ENCODE data around the gene PIAS4. TPM values are rescaled to one million over a fixed set of nuclear protein-coding genes. Genes with fewer than 3 reads are reported as not detected.

PIAS4 gene
- total and polyA plus RNA-seq, 2 of the 13 experiments (the other 11 are each of a cell fraction or from before 2014, with no cell fraction given) = 9.0 to 20.1 TPM

DNA sequence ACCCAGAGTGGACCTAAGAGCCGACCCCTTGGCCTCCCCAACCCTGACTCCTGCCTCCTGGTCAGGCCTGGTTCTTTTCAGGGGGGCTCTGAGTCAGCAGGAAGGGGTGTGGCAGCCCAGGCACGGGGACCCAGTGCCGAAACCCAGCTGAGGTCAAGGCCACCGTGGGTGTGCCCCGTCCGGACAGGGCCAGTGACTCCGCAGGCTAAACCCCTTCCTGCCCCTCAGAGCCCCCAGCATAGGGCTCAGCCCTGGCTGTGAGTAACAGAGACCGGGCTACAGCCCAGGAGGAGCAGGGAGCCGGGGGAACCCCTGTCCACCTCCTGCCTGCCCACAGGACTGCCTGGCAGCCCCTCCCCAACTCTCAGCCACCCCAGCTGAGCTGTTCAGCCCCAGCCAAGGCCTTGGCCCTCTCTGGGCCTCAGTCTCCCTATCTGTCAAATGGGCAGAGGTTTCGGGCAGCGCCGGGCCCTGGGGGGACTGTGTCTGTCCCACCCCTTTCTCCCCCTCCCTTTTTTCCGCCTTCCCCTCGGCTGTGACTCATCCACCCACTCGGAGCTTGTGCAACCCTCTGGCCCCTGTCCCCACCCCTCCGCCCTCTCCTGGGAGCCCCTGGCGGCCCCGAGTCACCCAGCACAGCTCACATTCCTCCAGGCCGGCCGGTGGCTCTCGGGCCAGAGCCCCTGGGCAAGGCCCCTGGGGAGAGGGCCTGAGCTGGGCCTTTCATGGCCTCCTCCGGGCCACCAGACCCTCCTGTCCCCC, 50.6 kb downstream of the PIAS4 start (continued):
- TF ChIP-seq THYN1 (CRISPR knock-in tag; IDR thresholded peaks at IDR 0.05; ENCODE audit: borderline replicate concordance, low read depth) (no peak), PAWR (CRISPR knock-in tag; IDR thresholded peaks at IDR 0.05; ENCODE audit: borderline replicate concordance) (no peak), ZNF468 (CRISPR knock-in tag; IDR thresholded peaks at IDR 0.05) (no peak), KLF15 (CRISPR knock-in tag; IDR thresholded peaks at IDR 0.05; ENCODE audit: borderline replicate concordance) (no peak), BHLHE40 (IDR thresholded peaks at IDR 0.05; ENCODE audit: low read length) (no peak), FOXK1 (CRISPR knock-in tag; IDR thresholded peaks at IDR 0.05; ENCODE audit: borderline replicate concordance, low read depth) (peak; percentile 51; the same call in 1 of the 2 replicates), NR2F6 (IDR thresholded peaks at IDR 0.05) (peak; percentile 81), NR2F6 (CRISPR knock-in tag; IDR thresholded peaks at IDR 0.05) (peak; percentile 92), HNF4G (IDR thresholded peaks at IDR 0.05; ENCODE audit: borderline replicate concordance, low read depth, low read length) (no peak), HNF4G (CRISPR knock-in tag; IDR thresholded peaks at IDR 0.05; ENCODE audit: borderline replicate concordance, low read depth) (peak; percentile 18; the same call in 1 of the 2 replicates), MATR3 (CRISPR knock-in tag; IDR thresholded peaks at IDR 0.05) (no peak), ATRX (CRISPR knock-in tag; IDR thresholded peaks at IDR 0.05; ENCODE audit: borderline replicate concordance) (no peak), MZF1 (CRISPR knock-in tag; IDR thresholded peaks at IDR 0.05; ENCODE audit: borderline replicate concordance) (no peak)
- TF ChIP-seq, protein P1, sequence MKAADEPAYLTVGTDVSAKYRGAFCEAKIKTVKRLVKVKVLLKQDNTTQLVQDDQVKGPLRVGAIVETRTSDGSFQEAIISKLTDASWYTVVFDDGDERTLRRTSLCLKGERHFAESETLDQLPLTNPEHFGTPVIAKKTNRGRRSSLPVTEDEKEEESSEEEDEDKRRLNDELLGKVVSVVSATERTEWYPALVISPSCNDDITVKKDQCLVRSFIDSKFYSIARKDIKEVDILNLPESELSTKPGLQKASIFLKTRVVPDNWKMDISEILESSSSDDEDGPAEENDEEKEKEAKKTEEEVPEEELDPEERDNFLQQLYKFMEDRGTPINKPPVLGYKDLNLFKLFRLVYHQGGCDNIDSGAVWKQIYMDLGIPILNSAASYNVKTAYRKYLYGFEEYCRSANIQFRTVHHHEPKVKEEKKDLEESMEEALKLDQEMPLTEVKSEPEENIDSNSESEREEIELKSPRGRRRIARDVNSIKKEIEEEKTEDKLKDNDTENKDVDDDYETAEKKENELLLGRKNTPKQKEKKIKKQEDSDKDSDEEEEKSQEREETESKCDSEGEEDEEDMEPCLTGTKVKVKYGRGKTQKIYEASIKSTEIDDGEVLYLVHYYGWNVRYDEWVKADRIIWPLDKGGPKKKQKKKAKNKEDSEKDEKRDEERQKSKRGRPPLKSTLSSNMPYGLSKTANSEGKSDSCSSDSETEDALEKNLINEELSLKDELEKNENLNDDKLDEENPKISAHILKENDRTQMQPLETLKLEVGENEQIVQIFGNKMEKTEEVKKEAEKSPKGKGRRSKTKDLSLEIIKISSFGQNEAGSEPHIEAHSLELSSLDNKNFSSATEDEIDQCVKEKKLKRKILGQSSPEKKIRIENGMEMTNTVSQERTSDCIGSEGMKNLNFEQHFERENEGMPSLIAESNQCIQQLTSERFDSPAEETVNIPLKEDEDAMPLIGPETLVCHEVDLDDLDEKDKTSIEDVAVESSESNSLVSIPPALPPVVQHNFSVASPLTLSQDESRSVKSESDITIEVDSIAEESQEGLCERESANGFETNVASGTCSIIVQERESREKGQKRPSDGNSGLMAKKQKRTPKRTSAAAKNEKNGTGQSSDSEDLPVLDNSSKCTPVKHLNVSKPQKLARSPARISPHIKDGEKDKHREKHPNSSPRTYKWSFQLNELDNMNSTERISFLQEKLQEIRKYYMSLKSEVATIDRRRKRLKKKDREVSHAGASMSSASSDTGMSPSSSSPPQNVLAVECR (CRISPR knock-in tag; IDR thresholded peaks at IDR 0.05; ENCODE audit: borderline replicate concordance) = peak; percentile 73
- TF ChIP-seq, protein P2, sequence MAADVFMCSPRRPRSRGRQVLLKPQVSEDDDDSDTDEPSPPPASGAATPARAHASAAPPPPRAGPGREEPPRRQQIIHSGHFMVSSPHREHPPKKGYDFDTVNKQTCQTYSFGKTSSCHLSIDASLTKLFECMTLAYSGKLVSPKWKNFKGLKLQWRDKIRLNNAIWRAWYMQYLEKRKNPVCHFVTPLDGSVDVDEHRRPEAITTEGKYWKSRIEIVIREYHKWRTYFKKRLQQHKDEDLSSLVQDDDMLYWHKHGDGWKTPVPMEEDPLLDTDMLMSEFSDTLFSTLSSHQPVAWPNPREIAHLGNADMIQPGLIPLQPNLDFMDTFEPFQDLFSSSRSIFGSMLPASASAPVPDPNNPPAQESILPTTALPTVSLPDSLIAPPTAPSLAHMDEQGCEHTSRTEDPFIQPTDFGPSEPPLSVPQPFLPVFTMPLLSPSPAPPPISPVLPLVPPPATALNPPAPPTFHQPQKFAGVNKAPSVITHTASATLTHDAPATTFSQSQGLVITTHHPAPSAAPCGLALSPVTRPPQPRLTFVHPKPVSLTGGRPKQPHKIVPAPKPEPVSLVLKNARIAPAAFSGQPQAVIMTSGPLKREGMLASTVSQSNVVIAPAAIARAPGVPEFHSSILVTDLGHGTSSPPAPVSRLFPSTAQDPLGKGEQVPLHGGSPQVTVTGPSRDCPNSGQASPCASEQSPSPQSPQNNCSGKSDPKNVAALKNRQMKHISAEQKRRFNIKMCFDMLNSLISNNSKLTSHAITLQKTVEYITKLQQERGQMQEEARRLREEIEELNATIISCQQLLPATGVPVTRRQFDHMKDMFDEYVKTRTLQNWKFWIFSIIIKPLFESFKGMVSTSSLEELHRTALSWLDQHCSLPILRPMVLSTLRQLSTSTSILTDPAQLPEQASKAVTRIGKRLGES (CRISPR knock-in tag; IDR thresholded peaks at IDR 0.05; ENCODE audit: borderline replicate concordance) = no peak
- TF ChIP-seq, protein P3, sequence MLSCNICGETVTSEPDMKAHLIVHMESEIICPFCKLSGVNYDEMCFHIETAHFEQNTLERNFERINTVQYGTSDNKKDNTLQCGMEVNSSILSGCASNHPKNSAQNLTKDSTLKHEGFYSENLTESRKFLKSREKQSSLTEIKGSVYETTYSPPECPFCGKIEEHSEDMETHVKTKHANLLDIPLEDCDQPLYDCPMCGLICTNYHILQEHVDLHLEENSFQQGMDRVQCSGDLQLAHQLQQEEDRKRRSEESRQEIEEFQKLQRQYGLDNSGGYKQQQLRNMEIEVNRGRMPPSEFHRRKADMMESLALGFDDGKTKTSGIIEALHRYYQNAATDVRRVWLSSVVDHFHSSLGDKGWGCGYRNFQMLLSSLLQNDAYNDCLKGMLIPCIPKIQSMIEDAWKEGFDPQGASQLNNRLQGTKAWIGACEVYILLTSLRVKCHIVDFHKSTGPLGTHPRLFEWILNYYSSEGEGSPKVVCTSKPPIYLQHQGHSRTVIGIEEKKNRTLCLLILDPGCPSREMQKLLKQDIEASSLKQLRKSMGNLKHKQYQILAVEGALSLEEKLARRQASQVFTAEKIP (CRISPR knock-in tag; IDR thresholded peaks at IDR 0.05; ENCODE audit: borderline replicate concordance) = no peak
- TF ChIP-seq, protein P4, sequence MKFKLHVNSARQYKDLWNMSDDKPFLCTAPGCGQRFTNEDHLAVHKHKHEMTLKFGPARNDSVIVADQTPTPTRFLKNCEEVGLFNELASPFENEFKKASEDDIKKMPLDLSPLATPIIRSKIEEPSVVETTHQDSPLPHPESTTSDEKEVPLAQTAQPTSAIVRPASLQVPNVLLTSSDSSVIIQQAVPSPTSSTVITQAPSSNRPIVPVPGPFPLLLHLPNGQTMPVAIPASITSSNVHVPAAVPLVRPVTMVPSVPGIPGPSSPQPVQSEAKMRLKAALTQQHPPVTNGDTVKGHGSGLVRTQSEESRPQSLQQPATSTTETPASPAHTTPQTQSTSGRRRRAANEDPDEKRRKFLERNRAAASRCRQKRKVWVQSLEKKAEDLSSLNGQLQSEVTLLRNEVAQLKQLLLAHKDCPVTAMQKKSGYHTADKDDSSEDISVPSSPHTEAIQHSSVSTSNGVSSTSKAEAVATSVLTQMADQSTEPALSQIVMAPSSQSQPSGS (CRISPR knock-in tag; IDR thresholded peaks at IDR 0.05) = 0 out of 2 replicates have a peak, but pooled peaks have one; percentile 5

Data from HepG2 (cell line).